NCI-H510A (cell line): ENCODE results near the gene HNRNPAB.
"Not testable (repeated sequence)": the region's sequence is repeated elsewhere in the genome, so short reads cannot be mapped to it uniquely, and the experiment has no call there.

Experiments used
- DNase-seq: peaks from one replicate; lab custom pipeline; 2025; lab: John Stamatoyannopoulos, UW

HNRNPAB gene

DNA sequence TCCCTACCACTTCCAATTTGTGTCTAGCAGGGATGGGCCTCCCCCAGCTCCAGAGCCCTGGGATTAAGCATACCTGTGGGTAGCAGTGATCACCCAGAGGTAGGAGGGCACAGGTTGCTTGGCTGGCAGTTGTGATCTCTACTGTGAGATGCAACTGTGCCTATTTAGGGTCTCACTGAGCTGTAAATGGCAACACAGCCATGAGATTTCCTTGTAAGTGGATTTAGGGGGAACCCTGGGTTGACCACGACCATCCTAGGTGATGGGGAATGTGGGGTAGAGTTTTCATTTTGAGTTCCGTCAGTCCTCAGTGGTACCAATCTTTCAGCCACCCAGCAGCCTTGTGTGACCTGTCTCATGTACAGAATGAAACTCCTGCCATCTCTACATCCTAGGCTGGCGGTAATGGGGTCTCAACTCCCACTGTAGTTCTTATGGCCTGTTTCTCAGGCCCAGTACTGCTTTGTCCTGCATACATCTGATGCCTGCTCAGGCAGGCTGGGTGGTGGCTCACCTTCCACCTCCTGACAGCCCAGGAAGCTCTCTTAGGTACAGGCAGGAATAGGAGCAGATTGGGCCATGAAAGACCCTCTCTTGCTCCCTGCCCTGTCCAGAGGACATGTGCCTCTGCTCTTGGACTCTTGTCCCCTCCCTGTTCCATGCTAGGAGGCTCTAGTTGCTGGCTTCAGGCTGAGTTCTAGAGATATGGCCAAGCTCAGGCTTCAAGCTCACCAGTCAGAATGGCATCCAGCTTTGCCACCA lies 8.1 kb downstream of the HNRNPAB start:
- DNase-seq: no peak

- DNase-seq: no peak
These were observed 8.7 kb downstream of the HNRNPAB start for GRCh38 chr5:178213003-178213461.

DNA sequence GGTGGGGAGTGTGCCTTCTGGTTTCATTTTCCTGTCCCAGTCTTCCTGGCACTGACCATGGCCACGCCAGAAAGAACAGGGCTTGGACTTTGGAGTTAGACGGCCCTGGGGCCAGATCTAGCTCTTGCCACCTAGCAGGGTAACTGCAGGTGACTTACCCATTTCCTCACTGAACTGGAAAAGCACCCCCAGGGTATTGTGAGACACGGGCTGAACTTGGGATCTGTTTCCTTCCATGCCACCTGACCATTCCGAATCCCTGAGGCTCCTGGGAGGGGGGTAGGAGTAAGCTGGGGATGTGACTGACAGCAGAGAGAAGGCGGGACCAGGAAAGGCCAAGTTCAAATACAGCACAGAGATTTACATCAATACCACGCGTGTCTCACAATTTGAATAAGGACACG lies 9.4 kb downstream of the HNRNPAB start:
- DNase-seq: no peak

DNA sequence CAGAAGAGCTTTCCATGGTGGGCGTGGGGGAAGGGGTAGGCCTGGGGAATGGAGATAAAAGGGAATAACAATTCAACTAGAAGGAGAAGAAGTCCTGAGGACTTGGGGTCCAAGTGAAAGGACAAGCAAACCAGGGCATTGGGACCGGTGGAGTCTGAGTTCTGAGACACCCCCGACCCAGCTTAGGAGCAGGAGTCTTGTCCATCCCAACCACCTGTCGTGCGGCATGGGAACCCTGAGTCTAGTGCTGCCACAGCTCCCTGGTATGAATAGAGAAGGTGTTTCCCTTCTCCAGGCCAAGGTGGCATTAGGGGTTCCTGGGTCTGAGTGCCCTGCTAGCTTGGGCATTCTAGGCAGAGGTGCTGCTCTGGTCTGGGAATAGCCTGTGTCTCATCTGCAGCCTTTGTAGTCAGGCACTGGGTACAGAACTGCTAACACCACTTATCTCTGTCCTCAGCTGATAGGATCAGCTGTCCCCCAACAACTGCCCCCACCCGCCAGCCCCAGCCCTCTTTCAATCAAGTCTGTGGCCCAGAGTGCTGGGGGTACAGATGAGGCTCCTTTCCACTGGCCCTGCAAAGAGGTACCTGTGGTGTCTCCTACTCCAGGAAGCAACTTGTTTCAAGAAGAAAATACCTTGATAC lies 9.9 kb downstream of the HNRNPAB start:
- no peak for DNase-seq

- DNase-seq: no peak
These were observed 11.1 kb downstream of the HNRNPAB start for GRCh38 chr5:178215280-178216002.

DNA sequence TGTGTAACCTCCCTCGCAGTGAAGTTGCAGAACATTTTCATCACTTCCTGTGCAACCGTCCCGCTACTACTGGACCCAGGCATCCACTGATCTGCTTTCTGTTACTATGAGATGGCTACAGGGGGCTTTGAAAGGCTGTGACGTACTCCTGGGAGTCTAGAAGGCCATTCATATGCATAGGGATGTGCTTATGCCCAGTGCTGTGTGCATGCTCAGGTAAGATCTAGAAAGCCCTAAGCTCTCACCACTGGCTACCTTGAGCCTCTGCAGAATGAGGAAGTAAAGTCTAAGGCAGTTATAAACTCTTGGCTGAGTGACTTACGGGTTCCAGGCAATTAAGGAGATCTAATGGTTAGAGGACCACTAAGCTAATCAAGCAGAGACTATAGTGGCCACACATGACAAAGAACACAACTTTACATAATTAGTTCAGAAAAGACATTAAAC lies 11.8 kb downstream of the HNRNPAB start:
- no peak for DNase-seq

- no peak for DNase-seq
These were observed 12.4 kb downstream of the HNRNPAB start for GRCh38 chr5:178216779-178217178.

GRCh38 chr5:178218237-178218776 lies 14.0 kb downstream of the HNRNPAB start:
- no peak for DNase-seq

GRCh38 chr5:178218827-178219226 lies 14.5 kb downstream of the HNRNPAB start:
- no peak for DNase-seq

DNA sequence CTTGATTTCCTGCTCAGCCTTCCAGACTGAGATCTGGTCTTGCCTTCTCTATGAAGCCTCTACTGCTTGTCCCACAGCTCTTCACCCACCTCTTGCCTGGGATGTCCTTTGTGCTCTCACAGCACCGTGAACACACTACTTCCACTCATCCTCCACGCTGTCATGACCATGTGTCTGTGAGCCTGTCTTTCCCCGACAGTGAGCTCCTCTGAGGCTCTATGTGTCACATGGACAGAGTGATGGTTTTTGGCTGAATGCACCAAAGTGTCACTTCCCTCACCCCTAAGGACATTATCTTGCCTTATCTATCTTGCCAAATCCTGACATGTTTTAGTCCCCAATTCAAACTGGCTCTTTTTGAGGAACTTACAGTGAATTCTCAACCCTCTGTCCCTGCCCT lies 16.9 kb downstream of the HNRNPAB start:
- no peak for DNase-seq

- no peak for DNase-seq
These were observed 17.5 kb downstream of the HNRNPAB start for GRCh38 chr5:178221853-178222252.

GRCh38 chr5:178222292-178222691 lies 18.0 kb downstream of the HNRNPAB start:
- no peak for DNase-seq

GRCh38 chr5:178223196-178223773 lies 19.0 kb downstream of the HNRNPAB start:
- no peak for DNase-seq

- no peak for DNase-seq
These were observed 19.5 kb downstream of the HNRNPAB start for GRCh38 chr5:178223828-178224335.

GRCh38 chr5:178224403-178224802 lies 20.1 kb downstream of the HNRNPAB start:
- DNase-seq: no peak

- no peak for DNase-seq
These were observed 20.8 kb downstream of the HNRNPAB start for GRCh38 chr5:178225174-178225573.

- no peak for DNase-seq
These were observed 22.9 kb downstream of the HNRNPAB start for GRCh38 chr5:178227138-178227659.

- DNase-seq: no peak
These were observed 23.6 kb downstream of the HNRNPAB start for GRCh38 chr5:178227929-178228328.

DNA sequence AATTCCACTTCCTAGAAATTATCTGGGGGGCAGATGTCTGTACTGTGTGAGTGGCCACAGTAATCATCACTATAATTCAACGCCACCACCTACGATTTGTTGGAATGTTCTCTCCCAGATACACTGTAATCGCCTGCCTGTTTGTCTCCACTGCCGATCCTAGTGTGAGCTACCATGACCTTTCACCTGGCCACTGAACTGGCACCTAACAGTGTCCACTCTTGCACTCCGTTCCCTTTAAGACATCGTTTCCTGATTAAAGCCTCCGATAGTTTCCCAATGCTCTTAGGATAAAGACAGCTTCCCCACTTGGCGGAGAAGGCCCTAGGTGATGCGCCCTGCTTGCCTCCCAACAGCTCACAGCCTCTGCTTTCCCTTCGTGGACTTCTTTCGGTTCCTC lies 24.3 kb downstream of the HNRNPAB start:
- no peak for DNase-seq

- DNase-seq: not testable (repeated sequence)
These were observed 24.8 kb downstream of the HNRNPAB start for GRCh38 chr5:178229111-178229510.

DNA sequence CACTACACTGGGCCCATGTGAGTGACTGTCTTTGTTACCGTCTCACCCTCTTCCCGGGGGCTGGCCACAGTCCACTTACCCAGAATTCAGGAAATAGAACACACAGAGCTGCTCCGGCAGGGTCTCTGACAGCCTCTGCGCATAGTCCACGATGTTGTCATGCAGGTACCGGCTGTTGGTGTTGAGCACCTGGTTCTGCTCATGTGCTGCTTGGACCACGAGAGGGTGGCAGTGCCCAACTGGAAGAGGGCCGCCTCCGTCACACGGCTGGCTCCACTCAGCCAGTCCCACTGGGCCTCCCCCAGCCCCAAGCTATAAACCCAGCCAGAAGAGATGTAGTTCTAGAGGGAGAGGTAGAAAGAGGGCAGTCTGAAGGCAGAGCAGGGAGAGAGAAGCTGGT lies 25.5 kb downstream of the HNRNPAB start:
- no peak for DNase-seq
